Ectodermal cell (in vitro differentiated cells): Measurements from ENCODE around the gene PAGE3. TPM values are rescaled to one million over a fixed set of nuclear protein-coding genes. Genes with fewer than 3 reads are reported as not detected.

Experiments used
- H3K27ac ChIP-seq: 2 replicates; pipeline ENCODE4 v1.7.0; 2013; ENCODE audit warnings: mild to moderate bottlenecking, low read depth, low read length; ENCODE audit not compliant: insufficient read depth, poor library complexity, severe bottlenecking
- H3K27me3 ChIP-seq: 2 replicates; pipeline ENCODE4 v1.7.0; 2013; ENCODE audit warnings: mild to moderate bottlenecking, low read length; ENCODE audit not compliant: insufficient read depth, control insufficient read depth, poor library complexity, severe bottlenecking
- H3K36me3 ChIP-seq: one replicate; pipeline ENCODE4 v1.7.0; 2013; ENCODE audit warnings: low read length; ENCODE audit not compliant: control insufficient read depth, insufficient read depth
- H3K4me1 ChIP-seq: one replicate; pipeline ENCODE4 v1.7.0; 2013; ENCODE audit warnings: low read length; ENCODE audit not compliant: control insufficient read depth, insufficient read depth
- H3K4me3 ChIP-seq: 2 replicates; pipeline ENCODE4 v1.7.0; 2013; ENCODE audit warnings: low read depth, low read length, control low read depth; ENCODE audit not compliant: insufficient read depth
- H3K9me3 ChIP-seq: 2 replicates; pipeline ENCODE4 v1.7.0; 2013; ENCODE audit warnings: mild to moderate bottlenecking, low read length, moderate library complexity; ENCODE audit not compliant: control insufficient read depth
- WGBS, 2 experiments: methylation state at CpG; one replicate each; pipeline ENCODE4 v1.1.7; 2013; ENCODE audit warnings: missing lambda C conversion rate in 2 of 2; 5-methylcytosine and 5-hydroxymethylcytosine counted together
- polyA plus RNA-seq, 4 experiments: library from polyadenylated mRNA; stranded (reverse); fragments of 50-300 nt; gene quantifications; one replicate each; pipeline ENCODE4 v1.2.3, GENCODE V29; 2013

PAGE3 gene, protein sequence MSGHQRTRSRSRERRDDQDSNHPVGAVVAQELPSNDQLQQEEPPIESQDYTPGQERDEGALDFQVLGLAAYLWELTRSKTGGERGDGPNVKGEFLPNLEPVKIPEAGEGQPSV
- polyA plus RNA-seq (2013, experiment 1 of 4) = not detected
- polyA plus RNA-seq (2013, experiment 2 of 4) = not detected
- not detected for polyA plus RNA-seq (2013, experiment 3 of 4)
- not detected for polyA plus RNA-seq (2013, experiment 4 of 4)

DNA sequence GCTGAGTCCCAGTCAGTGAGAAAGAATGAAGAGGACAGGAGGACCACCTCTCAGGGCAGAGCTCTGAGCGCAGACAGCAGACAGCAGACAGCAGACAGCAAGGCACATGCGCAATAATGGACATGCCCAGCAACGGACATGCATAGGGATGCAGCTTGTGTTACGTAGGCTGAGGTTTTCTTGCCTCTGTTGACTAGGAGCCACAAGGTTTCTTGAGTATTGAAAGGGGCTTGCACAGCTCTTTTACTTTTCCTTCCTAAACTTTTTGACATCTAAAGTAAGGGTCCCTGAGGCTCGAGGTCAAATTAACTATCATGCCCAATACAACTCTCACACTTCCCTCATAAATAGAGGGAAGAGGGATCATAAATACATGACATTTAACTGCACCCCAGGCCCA lies at the start of gene PAGE3:
PAGE3 (minus strand) TSS at position 101 of the 400 bp plus-strand sequence. CDS start 1,013 bp downstream, outside the sequence.
- no peaks in the 10 kb centered on the region for H3K4me1 ChIP-seq
- no peaks in the 10 kb centered on the region for H3K36me3 ChIP-seq
- H3K4me3 ChIP-seq = no peak within 1 kb of the TSS
- H3K9me3 ChIP-seq = no peaks in the 10 kb centered on the region
- no peaks in the 10 kb centered on the region for H3K27me3 ChIP-seq
- H3K27ac ChIP-seq = no peak within 1 kb of the TSS
- 90 to 91% methylated on average over 4 to 5 of the region's 5 CpGs for WGBS, 2 experiments

DNA sequence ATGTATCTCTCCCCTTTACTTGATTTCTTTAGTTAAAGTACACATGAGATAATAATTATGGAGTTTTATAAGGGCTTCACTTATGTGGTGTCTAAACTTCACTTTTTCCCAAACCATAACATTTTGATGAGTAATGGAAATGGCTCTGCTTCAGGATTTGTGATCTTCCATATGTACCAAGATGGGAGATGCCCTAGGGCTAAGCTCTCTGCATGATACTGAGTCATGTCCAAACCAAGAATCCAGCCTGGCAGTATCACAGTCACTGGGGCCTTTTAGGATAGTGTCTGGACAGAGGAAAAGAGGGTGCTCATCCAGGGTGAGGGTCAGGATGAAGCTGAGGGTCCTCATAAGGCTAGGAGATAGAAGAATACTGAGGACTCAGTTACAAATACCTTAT lies 47.9 kb upstream of the PAGE3 start:
- H3K27ac ChIP-seq = no peak overlapping the region
- no peaks in the 10 kb centered on the region for H3K9me3 ChIP-seq
- no peak overlapping the region for H3K4me3 ChIP-seq
- no peaks in the 10 kb centered on the region for H3K4me1 ChIP-seq
- H3K36me3 ChIP-seq = no peaks in the 10 kb centered on the region
- H3K27me3 ChIP-seq = no peaks in the 10 kb centered on the region

DNA sequence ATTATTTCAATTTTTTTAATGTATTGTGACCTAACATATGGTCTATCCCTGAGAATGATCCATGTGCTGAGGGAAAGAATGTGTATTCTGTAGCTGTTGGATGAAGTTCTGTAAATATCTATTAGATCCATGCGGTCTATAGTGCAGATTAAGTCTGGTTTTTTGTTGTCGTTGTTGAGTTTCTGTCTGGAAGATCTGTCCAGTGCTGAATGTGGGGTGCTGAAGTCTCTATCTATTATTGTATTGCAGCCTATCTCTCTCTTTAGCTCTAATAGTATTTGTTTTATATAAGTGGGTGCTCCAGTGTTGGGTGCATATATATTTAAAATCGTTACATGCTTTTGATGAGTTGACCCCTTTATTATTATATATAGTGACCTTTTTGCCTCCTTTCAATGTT lies 26.2 kb upstream of the PAGE3 start:
- no peaks in the 10 kb centered on the region for H3K4me1 ChIP-seq
- H3K36me3 ChIP-seq = no peaks in the 10 kb centered on the region
- 71 to 81% methylated on average over 1 to 2 of the region's 3 CpGs for WGBS, 2 experiments
- no peaks in the 10 kb centered on the region for H3K27me3 ChIP-seq
- no peak overlapping the region for H3K4me3 ChIP-seq
- H3K27ac ChIP-seq = no peak overlapping the region
- no peaks in the 10 kb centered on the region for H3K9me3 ChIP-seq

DNA sequence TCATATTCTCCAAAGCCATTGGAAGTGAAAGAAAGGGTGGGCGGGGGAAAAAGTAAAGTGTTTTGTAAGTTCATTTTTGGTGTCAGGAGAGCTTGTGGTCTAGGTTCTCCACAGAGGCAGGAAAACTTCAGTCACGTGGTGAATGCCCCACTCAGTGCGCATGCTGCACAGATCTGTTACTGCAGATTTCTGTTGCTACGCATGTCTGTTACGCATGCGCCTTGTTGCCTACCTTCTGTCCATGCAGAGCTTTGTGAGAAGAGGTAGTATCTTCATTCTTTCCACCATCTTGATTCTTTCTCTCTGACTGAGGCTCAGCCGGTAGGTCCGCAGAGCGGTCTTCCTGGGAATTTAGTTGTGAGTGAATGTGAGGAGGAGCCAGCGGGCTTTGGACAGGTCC lies 15.1 kb upstream of the PAGE3 start:
- H3K9me3 ChIP-seq = no peaks in the 10 kb centered on the region
- WGBS, 2 experiments = 83 to 90% methylated on average over 10 of the region's 10 CpGs
- no peak overlapping the region for H3K4me3 ChIP-seq
- H3K36me3 ChIP-seq = no peaks in the 10 kb centered on the region
- no peaks in the 10 kb centered on the region for H3K4me1 ChIP-seq
- no peaks in the 10 kb centered on the region for H3K27me3 ChIP-seq
- H3K27ac ChIP-seq = no peak overlapping the region

DNA sequence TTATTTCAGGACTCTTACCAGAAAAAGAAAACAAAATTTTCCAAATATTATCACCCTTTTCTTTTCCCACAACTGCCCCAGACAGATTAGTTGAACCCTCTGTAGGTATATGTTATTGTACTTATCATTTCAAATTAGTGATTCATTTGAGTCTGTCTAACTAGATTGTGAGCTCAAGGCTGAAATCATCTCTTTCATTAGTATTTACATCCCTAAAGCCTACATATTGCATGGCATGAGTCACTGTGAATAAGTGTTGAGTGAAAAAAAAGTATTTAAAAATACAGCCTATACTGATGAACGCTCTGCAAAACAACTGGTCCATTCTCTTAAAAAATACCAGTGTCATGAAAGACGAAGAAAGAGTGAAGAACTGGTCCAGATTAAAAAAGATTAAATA lies 3.9 kb downstream of the PAGE3 start:
- Histone ChIP-seq H3K36me3 (no peaks in the 10 kb centered on the region), H3K4me1 (no peaks in the 10 kb centered on the region), H3K27me3 (no peaks in the 10 kb centered on the region), H3K4me3 (no peak overlapping the region), H3K27ac (no peak overlapping the region), H3K9me3 (no peaks in the 10 kb centered on the region)
- WGBS, 2 experiments = 92% methylated on average over 2 of the region's 2 CpGs; no CpG with 5 or more reads in 1 of the 2 experiments

DNA sequence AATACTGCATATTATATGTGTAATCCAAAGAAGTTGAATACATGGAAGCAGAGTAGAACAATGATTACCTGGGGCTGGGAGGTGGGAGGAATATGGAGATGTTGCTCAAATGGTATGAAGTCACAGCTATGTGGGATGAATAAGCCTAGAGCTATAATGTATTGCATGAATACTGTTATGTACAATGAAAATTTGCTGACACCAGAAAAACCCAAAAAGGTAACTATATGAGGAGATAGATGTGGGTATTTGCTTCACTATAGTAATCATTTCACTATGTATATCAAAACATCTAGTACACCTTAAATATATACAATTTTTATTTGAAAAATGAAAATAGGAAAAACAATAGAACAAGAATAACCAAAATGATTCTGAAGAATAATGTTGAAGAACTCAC lies 11.2 kb downstream of the PAGE3 start:
- H3K4me3 ChIP-seq = no peak overlapping the region
- no peaks in the 10 kb centered on the region for H3K27me3 ChIP-seq
- H3K27ac ChIP-seq = no peak overlapping the region
- no peaks in the 10 kb centered on the region for H3K36me3 ChIP-seq
- no peaks in the 10 kb centered on the region for H3K9me3 ChIP-seq
- H3K4me1 ChIP-seq = no peaks in the 10 kb centered on the region

DNA sequence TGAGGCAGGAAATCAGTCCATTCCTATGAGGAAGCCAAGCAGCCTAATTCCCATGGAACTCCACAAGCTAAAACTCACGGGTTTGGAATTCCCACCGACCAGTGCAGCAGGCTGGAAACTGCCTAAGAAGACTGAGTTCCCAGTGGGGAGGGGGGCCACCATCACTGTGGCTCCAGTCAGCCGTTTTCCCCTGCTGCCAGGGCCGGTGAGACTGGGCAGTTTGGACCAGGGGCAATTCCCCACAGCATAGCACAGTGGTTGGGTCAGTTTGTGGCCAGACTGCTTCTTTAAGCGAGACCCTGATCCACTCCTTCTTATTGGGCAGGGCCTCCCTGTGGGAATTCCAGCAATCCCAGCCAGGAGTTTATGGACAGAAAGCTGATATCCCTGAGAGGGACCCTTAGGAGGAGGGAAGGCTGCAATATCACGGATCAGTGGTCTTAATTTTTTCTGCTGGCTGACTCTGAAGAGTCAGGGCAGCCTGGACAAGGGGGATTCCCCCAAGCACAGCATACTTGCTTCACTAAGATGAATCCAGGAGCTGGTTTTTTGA lies 23.9 kb downstream of the PAGE3 start:
- Histone ChIP-seq H3K4me1 (no peaks in the 10 kb centered on the region), H3K4me3 (no peak overlapping the region), H3K9me3 (no peaks in the 10 kb centered on the region), H3K27me3 (no peaks in the 10 kb centered on the region), H3K36me3 (no peaks in the 10 kb centered on the region), H3K27ac (no peak overlapping the region)
- WGBS, 2 experiments = 62% methylated on average over 6 of the region's 6 CpGs

DNA sequence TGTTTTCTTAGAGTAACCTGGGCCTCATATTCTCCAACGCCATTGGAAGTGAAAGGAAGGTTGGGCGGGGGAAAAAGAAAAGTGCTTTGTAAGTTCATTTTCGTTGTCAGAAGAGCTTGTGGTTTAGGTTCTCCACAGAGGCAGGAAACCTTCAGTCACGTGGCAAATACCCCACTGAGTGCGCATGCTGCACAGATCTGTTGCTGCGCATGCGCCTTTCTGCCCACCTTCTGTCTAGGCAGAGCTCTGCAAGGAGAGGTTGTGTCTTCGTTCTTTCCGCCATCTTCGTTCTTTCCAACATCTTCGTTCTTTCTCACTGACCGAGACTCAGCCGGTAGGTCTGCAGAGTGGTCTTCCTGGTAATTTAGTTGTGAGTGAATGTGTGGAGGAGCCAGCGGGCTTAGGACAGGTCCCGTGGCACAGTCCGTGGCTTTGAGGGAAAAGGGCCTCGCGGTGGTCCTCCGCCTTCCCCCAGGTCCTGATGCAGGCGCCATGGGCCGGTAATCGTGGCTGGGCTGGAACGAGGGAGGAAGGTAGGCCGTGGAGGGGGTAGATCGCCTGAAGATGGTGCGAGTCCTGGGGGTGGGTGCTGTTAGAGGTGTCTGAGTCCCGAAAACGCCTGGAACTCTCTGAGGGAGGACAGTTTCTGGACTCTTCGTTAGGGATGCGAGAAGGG lies 44.5 kb downstream of the PAGE3 start, which contains the start of gene PAGE5:
PAGE5 (plus strand) TSS at position 228 of the 676 bp plus-strand sequence. CDS start 1,037 bp downstream, outside the sequence.
- Histone ChIP-seq H3K9me3 (no peaks in the 10 kb centered on the region), H3K27me3 (no peaks in the 10 kb centered on the region), H3K4me3 (no peak within 1 kb of the TSS), H3K4me1 (no peaks in the 10 kb centered on the region), H3K27ac (no peak within 1 kb of the TSS), H3K36me3 (no peaks in the 10 kb centered on the region)
- 86 to 88% methylated on average over 30 of the region's 30 CpGs for WGBS, 2 experiments

DNA sequence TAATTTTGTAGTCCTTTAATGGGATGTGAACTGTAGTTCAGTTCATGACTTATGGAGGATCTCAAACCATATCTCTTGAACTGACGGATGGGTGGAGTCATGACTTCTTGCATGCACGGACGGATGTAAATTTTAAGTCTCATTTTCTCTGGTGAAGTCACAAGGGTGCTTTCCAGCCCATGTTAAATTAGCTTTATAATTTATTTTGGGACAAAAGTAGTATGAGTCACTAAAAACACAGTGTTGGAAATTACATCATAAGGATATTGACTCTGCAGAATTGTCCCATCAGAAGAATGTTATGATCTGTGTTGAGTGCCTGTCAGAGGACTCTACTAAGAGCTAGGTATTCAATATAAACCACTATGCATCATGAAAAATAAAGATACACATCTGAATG lies 51.3 kb downstream of the PAGE3 start:
- 87 to 88% methylated on average over 3 of the region's 3 CpGs for WGBS, 2 experiments
- H3K4me3 ChIP-seq = no peak overlapping the region
- no peaks in the 10 kb centered on the region for H3K4me1 ChIP-seq
- no peaks in the 10 kb centered on the region for H3K9me3 ChIP-seq
- H3K27me3 ChIP-seq = no peaks in the 10 kb centered on the region
- H3K27ac ChIP-seq = no peak overlapping the region
- H3K36me3 ChIP-seq = no peaks in the 10 kb centered on the region

DNA sequence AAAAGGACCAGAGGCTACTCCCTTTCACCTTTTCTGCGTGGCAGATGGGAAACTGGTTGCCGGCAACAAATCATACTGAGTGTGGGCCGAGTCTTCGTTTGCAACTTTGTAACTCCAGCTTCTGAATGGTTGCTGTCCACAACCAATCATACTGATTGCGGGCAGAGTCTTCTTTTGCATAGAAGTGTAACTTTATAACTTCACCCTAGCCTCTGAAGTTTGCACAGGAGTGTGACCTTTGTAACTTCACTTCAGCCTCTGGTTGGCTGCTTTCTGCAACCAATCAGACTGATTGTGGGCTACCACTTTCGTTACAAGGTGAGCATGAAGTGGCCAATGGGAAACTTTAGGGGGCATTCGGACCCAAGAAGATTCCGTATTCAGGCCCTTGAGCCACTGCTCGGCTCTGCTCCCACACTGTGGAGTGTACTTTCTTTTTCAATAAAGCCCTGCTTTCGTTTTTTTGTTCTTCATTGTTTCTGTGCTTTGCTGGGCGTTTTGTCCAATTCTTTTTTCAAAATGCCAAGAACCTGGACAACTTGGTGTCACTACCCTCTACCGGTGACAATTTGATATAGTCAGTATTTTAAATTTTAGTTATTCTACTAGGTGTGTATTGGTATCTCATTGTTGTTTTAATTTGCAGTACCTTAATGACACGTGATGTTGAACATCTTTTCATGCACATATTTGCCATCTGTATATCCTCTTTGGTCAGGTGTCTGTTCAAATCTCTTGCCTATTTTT lies 53.6 kb downstream of the PAGE3 start:
- 83 to 88% methylated on average over 11 to 13 of the region's 13 CpGs for WGBS, 2 experiments
- Histone ChIP-seq H3K27me3 (no peaks in the 10 kb centered on the region), H3K4me3 (no peak overlapping the region), H3K36me3 (no peaks in the 10 kb centered on the region), H3K9me3 (no peaks in the 10 kb centered on the region), H3K27ac (no peak overlapping the region), H3K4me1 (no peaks in the 10 kb centered on the region)
